ENCODE results near the gene WDFY4.

Gene WDFY4

DNA sequence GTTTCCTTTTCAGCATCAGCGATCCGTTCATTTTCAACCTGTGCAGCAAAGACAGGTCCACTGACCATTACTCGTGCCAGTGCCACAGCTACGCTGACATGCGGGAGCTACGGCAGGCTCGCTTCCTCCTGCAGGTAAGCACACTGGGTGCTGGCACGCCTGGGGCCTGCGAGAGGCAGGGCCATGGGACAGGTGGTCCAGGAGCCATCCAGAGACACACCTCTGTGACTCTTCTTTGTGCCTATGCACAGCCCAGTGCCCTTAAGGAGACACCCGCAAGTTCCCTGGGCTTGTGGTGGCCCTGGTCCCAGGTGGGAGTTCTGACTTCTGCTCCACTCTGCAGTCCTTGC lies 212.7 kb downstream of the WDFY4 start:
- no peak for DNase-seq (ENCODE audit: low read depth in 2 of 3, low spot score in 2 of 3)

DNA sequence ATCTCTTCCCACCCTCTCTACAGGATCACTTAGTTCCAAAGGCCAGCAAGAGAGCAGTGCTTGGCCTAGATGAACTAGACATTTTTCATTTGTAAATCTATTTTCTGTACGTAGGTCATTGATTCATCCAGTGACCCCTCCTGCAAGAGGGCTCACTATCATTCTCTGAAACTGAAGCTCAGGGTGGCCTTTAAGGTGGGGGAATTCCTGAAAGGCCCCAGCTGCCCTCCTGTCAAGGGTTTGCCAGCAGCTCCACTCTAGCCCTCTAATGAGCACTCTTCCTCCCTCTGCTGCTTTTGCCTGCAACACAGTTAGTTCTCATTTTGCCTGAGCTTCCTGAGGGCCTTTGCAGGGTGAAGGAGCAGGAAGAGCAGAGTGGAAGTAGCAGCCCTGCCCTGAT lies 213.8 kb downstream of the WDFY4 start:
- DNase-seq (ENCODE audit: low read depth in 2 of 3, low spot score in 2 of 3) = no peak

DNA sequence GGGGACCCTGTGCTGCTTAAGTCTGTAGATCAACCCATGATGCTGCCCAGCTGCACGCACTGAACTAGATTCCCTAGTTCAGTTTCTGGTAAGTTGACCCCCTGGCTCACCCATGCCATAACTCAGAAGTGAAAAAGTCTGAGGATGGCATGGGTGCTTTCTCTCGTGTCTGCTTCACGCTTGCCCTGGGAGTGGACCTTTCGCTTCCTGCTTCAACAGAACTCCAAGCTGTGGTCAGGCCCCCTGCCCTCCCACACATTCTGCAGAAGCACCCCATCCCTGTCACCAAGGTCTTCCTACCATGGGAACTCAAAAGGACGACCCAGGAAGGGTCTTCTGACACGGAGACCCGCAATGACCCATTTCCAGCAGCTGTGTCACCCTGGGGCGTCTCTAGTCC lies 215.1 kb downstream of the WDFY4 start:
- no peak for DNase-seq (ENCODE audit: low read depth in 2 of 3, low spot score in 2 of 3)

DNA sequence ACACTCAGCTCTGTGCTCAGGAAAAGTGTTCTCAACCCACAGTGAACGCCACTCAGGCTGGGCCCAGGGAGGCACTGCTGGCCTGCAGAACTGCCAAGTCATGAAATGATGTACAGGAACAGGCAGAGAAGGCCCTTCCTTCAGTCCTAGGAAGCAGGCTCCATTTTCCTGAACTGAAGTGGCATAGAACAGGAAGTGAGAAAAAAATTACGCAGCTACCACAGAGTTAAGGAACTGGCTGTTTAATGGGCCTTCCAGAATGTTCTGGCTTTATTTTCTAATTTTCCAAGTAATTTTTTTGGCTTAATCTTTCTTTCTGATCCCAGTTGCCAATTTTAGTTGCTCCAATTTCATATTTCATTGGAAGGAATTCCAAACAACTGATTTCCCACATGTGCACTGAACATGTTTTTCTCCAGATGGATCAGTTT lies 215.7 kb downstream of the WDFY4 start:
- no peak for DNase-seq (ENCODE audit: low read depth in 2 of 3, low spot score in 2 of 3)

DNA sequence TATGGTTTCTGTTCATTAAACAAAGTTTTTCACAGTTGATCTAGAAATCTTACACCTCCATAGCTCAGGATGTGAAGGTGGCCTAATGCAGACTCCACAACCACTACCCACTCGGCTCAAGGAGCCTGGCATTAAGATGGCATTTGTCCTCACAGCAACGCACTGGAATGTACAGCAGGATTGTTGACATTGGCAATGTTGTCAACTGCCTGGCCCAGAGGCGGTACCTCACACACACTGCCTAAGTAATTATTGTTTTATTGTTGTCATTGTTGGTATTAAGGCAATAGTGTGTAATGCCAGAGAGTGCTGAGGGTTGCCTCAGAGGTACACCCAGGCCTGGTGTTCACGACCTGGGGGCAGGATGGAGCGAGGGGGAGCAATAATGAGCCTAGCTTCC lies 216.6 kb downstream of the WDFY4 start:
- no peak for DNase-seq (ENCODE audit: low read depth in 2 of 3, low spot score in 2 of 3)

DNA sequence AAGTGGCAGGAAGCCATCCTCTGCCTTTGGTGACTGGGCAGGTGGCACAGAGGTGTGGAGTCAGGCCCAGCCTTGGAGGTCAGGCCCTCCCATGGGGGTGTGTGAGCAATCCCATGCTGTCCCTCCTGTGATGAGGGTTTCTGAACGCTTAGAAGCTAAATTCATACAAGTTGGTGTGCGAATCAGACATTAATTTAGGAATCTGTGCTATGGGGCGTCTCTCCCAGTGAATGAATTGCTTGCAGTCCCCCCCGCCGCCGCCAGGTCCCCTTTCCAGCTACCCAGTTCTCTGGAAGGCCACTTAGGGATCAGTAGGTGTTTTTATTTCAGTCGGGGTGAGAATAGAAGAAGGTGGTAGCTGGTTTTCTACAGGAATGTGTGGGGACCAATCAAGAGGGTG lies 217.4 kb downstream of the WDFY4 start:
- no peak for DNase-seq (ENCODE audit: low read depth in 2 of 3, low spot score in 2 of 3)

DNA sequence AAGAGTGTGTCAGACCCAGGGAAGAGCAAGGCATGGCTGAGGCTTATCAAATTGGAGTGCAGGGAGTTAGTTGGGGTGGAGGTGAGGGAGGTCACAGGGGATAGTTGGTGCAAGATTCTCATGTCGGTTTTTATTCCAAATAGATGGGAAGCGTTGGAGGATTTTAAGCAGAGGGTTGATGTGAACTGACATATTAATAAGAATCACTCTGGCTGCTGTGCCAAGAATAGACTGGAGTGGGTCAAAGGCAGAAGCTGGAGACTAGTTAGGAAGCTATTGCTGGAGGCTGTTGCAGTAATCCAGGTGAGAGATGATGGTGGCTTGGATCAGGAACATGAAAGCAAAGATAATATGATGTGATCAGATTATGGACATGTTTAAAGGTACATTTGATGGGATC lies 218.5 kb downstream of the WDFY4 start:
- no peak for DNase-seq (ENCODE audit: low read depth in 2 of 3, low spot score in 2 of 3)

DNA sequence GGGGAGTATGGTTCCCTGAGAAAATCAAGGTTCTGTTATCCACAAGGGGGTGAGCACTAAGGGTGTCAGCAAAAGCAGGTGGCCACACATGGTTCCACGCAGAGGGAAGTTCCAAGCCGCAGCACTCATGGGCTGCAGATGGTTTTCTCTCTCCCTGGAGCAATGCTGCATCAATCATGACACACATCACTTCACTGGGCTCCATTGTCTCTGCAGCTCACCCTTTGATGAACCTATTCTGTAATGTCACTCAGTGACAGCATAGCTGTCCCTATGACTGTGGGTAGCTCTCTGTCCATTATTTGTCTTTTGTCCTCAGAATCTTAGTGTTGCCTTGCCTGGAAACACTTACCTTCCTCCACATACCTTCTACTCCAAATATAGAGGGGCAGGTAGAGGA lies 220.2 kb downstream of the WDFY4 start:
- DNase-seq (ENCODE audit: low read depth in 2 of 3, low spot score in 2 of 3) = no peak

DNA sequence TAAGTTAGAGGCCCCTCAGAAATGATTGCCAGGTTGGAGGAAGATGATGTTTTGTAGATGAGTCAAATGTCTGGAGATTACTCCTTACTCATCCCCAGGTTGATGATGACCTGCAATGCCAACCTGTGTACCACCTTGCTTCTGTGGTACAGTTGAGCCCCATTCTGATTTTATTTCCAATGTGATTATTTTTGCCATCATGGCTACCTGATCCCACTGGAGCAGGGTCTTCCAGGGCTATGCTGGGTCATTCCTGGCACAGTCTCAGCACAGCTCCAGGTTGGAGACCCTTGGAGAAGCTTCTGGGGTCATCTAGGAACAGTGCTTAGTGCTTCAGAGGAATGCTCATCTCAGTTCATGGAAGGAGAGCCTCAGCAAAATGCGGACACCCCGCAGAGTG lies 220.6 kb downstream of the WDFY4 start:
- DNase-seq (ENCODE audit: low read depth in 2 of 3, low spot score in 2 of 3) = no peak

DNA sequence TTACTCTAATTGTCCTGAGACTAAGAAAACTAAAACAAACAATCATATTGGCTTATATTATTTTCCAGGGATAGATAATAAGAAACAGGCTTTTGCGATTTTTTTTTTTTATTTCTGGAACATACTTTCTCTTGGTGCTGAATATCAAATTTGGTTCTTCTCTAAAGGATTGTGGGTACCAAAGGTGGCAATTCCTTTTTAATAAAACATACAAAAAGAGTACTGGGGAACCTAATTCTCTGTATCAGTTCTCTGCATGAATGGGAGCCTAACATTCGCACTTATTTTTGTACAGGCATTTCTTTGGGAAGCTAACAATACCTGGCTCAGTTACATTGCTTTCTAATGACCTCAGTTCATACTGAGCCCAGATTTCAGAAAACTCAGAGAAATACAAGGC lies 222.2 kb downstream of the WDFY4 start:
- DNase-seq (ENCODE audit: low read depth in 2 of 3, low spot score in 2 of 3) = no peak

DNA sequence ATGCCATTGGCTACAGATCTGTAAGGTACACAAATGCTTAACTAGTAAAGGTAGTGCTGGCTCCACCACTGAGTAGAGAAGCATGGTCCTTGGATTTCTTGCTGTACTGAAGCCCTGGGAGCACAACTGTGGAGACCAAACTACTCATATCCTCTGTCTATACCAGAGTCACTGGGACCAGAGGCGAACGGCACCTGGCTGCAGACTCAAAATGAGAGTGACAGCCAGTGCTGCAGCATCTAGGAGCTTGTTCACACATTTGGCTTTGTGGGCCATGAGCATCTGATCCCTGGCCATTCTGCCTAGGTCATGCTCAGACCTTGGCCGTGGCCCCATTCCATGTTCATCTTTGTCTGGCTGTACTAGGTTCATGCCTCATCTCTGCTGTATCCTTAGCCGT lies 223.1 kb downstream of the WDFY4 start:
- no peak for DNase-seq (ENCODE audit: low read depth in 2 of 3, low spot score in 2 of 3)

DNA sequence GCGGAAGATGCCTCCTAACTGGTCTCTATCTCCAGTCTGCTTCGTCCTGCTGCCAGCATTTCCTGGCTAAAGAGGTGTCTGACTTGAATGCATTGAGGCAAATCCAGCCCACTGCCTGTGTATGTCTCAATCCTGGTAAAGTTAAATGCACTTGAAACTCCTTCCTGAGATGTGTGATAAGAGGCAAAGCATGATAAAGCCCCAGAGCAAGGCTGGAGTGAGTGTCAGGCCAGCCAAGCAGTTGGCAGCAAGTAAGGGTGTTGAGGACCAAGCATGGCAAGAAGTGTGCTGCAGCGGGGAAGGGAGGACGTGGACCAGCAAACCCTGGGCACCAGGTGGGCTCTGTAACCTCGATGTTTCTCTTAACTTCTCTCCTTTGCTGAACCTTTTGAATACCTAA lies 225.9 kb downstream of the WDFY4 start:
- DNase-seq (ENCODE audit: low read depth in 2 of 3, low spot score in 2 of 3) = no peak

DNA sequence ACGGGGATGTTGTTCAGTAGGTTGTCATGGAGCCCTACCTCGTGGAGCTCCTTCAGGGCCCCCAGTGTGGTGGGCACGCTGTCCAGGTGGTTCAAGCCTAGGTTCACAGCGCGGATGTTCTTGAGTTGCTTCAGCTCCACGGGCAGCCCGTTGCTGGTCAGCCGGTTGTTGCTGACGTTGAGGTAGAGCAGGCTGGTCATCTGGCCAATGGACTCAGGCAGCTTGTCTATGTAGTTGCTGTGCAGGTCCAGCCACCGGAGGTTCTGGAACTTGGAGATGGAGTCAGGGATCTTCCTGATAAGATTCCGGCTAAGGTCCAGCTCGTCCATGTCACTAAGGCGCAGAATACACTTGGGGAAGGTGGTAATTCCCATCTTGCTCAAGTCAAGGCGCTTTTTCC lies 229.0 kb downstream of the WDFY4 start:
- DNase-seq (ENCODE audit: low read depth in 2 of 3, low spot score in 2 of 3) = no peak

DNA sequence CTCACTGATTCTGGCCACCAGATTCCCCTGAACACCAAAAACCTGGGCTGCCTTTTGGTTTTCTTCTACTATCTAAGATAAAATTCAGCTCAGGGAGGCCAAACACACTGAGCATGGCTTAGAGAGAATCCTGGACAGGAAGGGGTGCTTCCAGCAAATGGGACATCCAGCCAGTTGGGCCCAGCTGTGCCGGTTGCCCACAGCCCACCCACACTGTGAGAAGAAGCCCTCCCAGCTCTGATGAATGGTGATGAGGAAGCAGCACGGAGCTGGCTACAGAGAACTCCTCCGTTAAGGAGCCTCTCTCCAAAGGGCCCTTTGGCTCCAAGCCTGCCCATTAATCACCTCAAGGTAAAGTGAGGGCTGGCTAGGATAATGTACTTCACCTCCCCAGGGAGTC lies 239.1 kb downstream of the WDFY4 start:
- DNase-seq (ENCODE audit: low read depth in 2 of 3, low spot score in 2 of 3) = no peak

DNA sequence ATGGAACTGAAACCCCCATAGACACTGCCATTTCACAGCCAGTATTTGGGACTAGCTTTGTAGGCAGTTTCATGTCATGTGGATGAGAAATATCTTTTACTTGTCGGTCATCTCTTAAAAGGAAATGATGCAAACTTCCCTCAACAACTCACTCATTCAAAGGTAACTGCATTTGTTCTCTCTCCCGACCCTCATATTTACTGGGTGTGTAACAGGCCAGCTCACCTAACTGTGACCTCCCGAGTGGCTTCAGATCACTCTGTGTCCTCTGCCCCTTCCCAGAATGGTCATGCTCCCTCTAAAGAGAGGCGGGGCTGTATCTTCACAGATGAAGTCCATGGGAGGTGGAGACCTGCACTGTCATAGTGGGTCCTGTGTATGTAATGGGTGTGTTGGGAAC lies 240.3 kb downstream of the WDFY4 start:
- DNase-seq (ENCODE audit: low read depth in 2 of 3, low spot score in 2 of 3) = no peak

DNA sequence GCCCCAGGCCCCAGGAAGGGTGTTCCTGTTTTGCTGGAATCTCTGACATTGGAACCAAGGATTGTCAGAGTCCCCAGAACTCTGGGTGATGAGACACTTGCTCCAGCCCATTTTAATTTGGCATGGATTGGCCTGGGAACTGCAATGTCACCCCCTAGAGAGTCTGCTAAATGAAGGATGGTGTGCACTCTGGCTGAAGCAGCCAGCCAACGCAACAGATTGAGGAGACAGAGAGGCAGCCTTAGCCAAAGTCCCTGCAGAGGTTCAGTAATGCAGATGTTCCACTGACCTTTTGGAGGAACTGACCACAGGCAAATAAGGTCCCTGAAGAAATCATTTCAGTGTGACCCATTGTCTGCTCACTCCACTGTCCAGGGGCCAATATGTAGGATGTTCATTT lies 241.6 kb downstream of the WDFY4 start:
- DNase-seq (ENCODE audit: low read depth in 2 of 3, low spot score in 2 of 3) = no peak

DNA sequence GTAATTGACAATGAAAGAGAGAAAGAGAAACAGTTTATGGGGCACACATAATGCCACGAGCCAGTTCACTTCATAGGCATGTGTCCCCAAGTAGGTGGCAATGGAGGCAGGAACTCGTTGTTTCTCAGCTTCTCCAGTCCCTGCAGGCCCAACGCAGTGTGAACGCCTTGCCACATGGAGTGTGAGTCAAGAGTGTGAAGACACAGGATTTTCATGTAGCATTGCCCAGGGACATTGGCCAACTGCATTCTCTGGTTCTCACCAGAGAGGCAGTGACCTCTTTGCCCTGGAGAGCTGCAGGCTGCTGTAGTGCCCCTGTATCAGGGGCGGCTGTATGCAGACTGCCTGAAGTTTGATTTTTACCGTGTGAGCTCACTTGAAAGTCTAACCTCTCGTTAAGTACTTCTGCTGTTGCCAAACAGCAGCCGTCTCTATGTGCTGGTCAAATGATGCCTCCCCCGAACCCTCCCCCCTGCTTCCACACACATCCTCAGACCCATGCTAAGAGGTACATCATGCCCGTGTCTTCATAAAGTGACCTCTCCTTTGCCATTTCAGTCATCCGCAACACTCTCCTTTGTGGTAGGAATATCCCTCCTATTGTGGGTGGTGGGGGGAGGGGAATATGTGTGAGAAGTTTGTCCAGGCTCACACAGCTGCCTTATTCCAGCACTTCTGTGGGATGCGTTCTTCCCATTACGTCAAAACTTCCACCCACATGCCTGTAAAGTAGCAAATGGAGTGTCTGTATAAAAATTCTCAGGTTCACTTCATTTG lies 242.3 kb downstream of the WDFY4 start:
- DNase-seq (ENCODE audit: low read depth in 2 of 3, low spot score in 2 of 3) = no peak

DNA sequence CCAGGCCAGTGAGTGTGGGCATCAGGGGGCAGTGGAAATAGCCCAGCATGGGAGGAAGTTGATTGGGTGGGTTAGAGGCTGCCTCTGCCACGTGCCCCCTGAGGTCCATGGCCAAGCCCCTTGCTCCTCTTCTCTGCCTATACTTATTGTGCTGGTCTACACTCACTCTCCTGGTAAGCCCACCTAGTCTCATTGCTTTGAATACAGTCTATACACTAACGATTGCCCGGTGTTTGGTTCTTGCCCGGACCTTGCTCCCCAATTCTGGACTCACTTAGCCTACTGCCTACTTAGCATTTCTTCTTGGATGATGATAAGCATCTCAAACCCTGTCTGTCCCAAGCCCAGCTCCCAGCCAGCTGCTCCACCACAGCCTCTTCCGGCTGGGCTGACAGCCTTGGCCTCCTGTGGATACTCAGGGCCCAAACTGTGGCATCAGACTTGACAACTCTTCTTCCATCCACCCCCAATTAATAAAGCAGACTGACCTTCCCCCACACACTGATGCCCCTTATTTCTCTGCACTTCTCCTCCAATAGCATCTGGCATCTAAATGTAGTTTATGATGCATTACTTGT lies 244.8 kb downstream of the WDFY4 start:
- DNase-seq (ENCODE audit: low read depth in 2 of 3, low spot score in 2 of 3) = no peak

DNA sequence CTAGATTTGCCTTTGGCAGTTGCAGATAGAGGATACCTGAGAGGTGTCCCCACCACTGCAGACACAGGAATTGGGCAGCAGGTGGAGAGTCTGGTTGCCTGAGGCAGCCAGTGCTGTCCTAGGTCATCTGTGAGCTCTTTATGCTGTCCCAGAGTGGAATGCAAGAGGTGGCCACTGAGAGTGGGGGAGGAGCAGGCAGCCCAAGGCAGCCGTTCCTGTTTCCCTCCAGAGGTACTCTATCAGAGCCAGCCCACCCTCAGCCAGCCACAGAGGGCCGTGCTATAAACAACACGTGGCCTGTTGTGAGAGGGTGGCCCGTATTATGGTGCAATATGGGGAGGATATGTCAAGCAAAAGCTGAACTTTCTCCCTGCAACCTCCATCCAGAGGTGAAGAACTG lies 246.5 kb downstream of the WDFY4 start:
- DNase-seq (ENCODE audit: low read depth in 2 of 3, low spot score in 2 of 3) = no peak

DNA sequence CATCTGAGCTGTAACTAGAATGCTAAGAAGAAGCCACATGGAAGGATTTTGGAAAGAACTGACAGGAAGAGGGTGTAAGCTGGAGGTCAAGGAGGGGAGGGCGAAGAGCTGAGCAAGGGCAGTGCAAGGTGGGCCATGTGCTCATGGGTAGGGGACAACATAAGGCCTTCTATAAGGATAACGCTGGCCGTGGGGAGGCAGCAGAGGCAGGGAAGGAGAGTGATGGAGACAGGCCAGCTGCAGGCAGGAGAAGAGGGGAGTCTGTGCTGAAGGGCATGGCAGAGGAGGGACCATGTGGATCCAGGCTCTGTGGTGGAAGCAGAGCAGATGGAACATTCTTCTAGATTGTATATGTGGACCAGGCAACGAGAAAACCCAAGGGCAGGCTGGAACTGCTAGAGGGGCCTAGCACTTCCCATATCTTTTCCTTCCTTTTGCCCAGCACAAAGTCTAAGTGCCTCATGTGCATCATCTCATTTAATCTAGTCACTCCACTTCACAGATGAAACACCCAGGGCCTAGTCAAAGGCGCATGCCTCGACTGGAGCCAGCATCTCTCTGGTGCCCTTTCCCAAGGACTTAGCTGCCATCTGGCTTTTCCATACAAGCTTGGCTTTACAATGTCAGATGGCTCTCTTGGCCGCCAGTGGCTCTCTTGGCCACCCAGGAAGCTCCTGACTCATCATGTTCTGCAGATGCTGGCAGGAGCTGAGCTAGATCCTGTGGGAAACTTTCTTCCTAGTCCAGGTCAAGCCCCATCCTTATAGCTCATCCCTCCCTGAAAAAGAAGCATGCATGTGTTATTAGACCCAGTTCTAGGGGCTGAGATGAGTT lies 248.4 kb downstream of the WDFY4 start:
- DNase-seq (ENCODE audit: low read depth in 2 of 3, low spot score in 2 of 3) = no peak

DNA sequence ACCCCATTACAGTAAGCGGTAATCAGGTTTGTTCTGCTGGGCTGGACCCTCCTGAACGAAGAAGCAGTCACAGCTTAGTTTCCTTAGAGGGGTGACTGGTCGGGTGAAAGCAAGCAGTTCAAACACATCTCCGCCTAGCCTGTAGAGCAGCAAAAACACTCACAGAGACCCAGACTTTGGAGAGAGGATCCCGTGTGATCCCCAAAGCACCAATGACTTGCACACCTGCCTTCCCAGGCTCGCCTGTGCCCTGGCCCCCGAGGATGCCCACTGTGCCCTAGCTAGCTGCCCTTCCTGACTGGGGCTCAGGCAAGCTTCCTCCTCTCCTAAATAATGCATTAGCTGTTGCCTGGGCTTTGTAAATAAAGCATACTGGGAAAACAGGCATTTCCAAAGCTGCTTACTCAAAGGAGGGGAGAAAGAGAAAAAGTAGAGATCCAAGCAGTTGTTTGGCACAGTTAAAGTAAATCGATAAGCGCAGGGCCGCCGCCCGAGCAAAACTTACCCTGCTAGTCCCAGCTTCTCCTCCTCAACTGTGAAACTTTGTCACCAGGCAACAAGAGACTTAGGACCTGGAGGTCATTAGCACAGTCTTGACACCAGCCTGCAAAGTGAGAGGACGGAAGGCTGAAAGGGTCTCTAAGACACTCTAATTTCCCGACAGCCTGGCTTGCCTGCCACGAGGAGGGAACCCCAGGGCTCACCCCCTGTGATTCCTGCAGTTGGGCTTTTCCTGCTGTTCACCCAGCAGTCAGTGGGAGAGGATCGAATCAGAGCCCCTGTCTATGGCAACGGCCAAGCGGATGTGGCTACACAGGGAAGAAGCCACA lies 250.2 kb downstream of the WDFY4 start:
- no peak for DNase-seq (ENCODE audit: low read depth in 2 of 3, low spot score in 2 of 3)

DNA sequence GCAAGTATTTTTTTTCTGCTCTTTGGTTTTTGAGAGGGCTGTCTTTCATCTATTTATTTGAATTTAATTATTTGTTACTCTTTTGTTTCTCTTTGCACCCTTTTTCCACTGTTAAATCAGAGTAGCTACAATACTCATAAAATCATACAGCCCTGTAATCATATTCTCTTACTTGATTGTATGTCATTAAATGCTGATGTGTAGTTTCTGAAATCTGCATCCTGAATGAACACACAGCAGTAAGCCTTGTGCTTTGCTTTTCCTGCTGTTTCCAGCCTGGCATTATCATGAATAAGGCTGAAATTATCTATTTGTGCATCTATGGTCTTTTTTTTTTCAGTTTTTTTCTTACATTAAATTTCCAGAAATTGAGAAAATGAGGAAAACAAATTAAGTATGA lies 250.9 kb downstream of the WDFY4 start:
- no peak for DNase-seq (ENCODE audit: low read depth in 2 of 3, low spot score in 2 of 3)
